CD4-positive, alpha-beta T cell treated with Interleukin-2 at 100 ng/mL for 4 hours (primary cell): ENCODE results near the gene XXYLT1.
"Not testable (repeated sequence)": the region's sequence is repeated elsewhere in the genome, so short reads cannot be mapped to it uniquely, and the experiment has no call there.

Source experiments
- DNase-seq: peaks from one replicate; pipeline ENCODE4 v3.0.0-alpha.2; 2020; ENCODE audit warnings: low spot score

XXYLT1 gene

DNA sequence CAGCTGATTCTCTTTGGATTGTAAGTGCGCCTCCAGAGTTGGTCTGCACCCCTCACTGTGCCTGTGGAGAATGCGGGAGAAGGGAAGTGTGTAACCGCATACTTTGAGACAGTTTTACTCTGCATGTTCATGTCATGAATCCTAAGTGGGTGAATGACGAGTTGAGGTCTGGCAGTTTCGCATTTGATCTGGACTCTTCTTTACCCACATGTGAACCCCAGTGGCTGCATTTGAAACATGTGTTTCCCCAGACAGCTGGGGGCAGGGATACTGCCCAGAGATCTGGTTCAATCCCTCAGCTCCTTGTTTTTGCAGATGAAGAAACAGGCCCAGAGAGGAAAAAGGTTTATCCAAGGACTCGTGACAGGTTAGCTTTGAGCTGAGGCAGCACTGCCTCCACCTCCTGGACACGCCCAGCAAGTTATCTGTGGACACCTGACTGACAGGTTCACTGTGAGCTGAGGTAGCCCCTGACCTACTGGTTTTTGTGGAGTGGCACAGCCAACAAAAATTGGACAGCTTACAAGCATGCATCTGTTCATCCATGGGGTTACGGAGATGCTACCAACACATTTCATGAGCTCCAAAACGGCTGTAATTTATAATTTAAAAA lies 207.3 kb downstream of the XXYLT1 start:
- no peak for DNase-seq

DNA sequence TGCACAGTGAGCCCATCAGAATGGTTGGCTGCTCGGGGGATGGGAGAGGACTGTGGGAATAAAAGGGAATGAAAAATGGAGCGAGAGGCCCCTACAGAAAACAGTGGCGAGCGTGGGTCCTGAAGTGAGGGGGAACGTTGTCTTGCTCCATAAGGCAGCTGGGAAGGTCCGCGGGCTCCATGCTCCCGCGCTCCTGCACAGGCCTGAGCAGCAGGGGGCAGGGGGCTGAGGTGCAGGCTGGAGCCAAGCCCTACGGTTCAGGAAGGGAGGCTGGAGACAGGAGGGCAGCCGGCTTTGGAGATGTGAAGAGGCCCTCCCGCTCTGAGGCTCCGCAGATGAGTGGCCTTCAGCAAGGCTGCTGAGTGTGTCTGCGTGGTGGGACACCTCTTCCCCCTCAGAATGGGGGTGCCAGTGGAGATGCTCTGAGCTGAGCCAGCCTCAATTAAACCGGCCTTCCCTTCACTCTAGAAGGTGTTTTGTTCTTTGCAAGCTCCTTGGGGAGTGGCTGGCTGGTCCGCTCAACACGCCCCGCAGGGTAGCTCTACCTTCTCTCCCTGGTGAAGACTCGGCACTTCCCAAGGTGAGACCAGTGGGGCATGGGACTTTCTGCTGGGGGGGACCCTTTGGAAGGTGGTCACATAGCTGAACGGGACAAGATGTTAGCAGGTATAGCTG lies 208.0 kb downstream of the XXYLT1 start:
- DNase-seq: no peak

DNA sequence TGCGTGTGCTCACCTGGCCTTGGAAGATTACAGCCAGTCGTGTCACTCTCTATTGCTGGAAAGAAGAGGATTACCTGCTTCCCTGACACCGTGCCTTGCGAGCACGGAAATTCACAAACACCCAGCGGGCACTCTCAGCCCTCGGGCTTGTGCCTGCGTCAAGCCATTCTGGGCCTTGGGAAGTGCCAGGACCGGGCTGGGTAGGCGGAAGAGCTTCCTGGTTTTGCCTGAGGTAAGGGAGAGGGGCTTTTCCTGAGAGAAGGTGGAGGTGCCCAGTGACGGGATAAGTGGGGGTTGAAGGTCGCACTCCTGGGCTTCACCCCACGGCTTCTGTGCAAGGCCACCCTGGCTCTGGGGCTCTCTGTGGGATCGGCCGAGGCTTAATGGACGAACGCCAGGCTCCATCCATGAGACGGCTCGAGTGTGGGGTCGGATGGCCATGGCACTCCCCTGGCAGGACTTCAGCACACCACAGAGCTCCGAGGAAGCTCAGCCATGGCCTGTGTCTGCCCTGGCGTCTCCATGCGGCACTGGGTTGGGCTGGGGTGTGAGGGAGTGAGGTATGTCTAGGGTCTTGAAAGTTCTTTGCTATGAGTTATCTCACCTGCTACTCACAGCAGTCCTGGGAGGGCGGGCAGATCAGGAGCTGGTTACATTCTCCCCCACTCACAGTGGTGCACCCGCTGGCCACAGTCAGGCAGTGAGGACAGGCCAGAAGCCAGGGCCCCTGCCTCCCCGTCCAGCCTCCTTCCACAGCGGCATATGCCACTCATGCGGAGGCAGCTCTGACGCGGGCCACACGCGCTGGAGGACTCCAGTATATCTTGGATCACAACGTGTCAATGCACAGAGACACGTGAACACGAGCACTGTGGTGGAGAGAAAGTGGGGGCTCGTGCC lies 209.0 kb downstream of the XXYLT1 start:
- DNase-seq: no peak

DNA sequence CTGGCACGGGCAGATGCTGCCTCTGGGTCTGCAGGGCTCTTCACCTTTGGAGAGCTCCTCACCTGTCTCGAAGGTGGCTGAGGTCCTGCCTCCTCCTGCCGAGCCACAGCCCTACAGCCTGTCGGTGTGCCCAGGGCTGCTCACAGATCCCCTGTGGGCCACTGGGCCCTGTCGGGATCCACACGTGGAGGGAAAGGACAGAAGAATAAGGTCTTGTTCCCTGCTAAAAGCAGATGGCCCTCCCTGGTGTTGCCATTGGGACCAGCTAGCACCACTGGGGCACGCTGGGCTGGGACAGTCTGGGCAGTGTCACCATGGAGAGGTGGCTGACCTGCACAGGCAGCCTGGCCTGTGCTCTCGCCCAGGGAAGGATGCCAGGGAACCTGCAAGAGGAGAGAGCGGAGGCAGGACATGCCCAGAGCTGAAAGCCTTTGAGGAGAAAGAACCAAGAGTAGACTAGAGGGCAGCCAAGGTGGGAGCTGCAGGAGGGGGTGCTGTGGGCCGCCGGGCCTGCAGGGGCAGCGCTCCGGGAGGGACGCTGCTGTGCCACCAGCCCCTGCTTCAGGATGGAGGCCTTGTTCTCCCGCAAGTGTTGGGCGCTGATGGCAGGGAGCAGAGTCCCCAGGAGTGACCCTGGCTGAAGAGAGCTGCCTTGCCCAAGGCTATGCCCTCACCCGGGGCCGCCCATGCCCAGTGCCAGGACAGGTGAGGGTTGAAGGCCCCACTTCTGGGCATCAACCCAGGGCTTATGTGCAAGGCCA lies 210.2 kb downstream of the XXYLT1 start:
- no peak for DNase-seq

DNA sequence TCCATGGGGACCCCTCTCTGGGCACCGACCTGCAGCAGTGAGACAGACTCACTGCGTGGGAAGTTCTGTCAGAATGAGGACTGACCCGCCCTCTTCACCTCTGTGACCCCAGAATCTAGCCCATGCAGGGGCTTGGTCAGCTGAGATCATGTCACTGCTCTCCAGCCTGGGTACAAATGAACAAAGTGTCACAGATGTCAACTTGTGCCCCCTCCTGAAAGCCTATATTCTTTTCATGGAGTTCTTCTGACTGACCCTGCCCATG lies 210.8 kb downstream of the XXYLT1 start:
- no peak for DNase-seq

DNA sequence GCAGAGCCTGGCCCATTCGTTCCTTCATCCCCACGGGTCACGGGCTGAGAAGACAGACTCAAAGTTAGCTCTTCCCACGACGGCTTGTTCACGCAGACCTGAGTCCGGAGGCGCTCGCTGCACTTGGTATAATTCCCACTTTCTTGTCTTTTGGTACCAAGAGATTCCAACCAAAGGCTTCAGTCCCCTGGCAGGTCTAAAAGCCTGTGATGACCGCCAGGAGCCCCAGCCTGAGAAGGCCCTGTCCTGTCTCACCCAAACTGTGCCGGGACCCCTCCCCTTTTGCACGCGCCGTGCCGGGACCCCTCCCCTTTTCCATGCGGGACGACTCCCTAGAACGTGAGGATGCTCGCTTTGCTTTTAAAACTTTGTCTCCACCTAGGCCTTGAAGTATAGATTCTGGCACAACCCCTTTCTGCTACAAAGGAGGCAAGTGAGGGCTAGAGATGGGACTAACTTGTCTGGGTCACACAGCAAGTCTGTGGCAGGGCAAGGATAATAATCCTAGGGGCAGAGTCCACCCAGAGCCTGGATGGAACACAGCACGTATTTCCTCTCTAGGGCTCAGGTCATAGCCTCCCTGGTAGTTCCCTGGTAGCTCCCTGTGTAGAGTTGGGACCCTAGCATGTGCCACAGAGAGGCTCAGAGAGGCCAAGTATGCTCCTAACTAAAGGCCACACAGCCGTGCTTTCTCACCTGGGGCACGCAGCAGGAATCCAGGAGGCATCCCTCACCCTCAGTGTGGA lies 211.3 kb downstream of the XXYLT1 start:
- DNase-seq: no peak

DNA sequence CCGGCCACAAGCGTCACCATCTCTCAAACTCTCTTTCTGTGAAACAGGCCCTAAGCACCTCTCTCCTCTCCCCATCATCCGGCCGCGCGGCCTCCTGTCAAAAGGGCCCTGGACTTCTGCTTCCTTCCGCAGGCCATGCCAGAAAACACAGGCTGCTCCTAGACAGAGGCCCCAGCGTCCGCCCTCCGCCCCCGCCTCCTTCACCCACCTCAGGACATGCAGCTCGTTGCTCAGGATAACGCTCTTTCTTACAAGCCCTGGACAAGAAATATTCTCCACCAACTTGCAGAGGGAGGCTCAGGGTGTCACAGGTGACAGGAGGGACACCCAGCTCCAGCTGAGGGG lies 212.0 kb downstream of the XXYLT1 start:
- no peak for DNase-seq

DNA sequence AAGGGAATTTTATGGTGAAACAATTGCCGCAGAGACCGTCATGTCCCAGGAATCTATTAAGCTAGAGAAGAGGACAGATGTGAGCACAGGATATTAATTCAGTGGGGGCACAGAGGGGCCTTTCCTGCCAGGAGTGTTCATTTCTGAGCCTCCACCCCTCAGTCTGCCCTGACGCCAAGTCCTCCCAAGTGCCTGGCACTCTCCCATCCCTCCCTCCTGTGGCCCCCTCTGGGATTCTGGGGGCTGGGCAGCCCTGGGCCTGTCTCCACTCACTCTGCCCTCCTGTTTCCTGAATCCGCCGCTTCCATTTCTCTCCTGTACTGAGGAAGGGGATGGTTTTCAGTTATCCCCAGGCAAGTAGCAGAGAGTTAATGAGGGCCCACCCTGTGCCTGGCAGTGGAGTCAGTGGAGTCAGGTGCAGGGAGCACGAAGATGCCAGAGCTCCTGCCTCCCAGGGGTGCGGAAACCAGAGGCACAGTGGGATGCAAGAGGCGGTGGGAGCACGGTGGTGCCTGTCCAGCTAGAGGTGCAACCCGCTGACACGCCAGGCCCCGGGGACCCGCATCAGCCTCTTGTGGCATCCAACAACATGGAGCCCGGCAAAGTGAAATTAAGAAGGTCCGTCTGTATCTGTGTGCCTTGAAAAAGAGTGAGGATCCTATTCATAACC lies 212.5 kb downstream of the XXYLT1 start:
- no peak for DNase-seq

DNA sequence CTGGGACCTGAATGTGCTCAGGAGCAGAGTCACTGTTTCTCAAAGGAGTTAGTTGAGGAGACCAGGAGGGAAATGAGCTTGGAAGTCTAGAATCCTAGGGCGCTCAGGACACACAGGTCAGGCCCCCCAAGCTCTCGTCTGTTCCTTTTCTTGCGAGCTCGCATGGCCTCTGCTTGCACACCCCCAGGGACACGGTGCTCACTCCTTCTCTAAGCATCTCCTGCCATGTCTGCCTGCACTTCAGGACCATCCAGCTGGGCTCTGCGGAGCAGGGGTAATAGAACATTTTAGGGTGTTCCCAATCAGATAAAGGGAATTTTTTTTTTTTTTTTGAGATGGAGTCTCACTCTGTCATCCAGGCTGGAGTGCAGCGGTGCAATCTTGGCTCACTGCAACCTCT lies 213.2 kb downstream of the XXYLT1 start:
- no peak for DNase-seq

DNA sequence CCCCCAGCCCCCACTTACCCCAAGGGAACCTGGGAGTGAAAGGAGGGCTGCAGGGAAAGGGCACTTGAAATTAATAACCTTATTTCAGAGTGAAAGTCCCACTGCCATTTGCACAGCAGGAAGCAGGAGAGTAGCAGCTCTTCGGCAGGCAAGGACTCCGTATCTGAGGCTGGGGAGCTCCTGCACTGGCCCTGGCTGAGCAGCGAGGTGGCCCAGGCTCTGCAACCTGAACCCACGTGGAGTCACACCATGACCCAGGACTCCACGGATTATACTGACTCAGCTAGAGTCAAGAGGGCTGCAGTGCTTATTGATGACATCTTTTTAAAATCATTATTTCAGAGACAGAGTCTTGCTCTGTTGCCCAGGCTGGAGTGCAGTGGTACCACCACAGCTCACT lies 214.5 kb downstream of the XXYLT1 start:
- no peak for DNase-seq

DNA sequence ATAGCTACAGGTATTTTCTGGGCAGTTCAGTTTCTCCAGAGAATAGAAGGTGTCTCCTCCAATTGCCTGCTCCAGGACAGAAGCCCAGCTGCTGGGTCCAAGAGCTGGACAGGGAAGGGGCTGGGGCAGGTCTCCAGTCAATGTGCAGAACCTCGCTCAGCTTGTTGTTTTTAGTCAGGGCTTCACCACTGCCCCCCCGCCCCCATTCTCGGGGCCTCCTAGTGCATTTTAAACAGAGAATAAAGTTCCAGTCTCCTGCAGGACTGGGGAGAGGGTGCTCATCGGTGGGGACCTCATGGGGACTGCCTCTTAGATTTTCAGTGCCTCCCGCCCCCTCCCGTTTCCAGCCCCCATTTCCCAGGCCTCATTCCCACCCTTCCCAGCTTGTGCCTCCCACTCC lies 216.6 kb downstream of the XXYLT1 start:
- no peak for DNase-seq

DNA sequence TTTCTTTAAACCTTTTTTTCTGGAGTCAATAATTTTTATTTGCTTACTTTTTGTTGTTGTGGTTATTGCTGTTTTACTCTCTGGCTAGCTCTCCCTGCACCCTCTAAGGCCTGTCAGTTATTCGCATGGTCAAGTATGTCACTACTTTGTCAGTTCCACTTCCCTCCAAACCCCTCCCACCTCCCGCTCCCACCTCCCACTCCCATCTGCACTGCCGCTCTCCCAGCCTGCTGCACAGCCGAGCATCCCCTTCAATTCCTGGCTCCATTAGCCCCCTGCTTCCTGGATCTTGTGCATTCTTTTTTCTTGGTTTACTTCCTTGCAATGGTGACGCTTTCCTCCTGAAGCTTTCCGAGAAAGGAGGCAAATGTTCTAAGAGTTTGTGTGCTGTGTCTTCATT lies 218.0 kb downstream of the XXYLT1 start:
- no peak for DNase-seq

DNA sequence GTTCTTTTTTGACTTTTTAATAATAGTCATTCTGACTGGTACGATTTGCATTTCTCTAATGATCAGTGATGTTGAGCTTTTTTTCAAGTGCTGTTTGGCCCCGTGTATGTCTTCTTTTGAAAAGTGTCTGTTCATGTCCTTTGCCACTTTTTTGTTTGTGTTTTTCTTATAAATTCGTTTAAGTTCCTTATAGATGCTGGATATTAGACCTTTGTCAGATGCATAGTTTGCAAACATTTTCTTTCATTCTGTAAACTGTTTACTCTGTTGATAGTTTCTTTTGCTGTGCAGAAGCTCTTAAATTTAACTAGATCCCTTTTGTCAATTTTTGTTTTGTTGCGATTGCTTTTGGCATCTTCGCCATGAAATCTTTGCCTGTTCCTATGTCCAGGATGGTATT lies 220.7 kb downstream of the XXYLT1 start:
- not testable (repeated sequence) for DNase-seq

DNA sequence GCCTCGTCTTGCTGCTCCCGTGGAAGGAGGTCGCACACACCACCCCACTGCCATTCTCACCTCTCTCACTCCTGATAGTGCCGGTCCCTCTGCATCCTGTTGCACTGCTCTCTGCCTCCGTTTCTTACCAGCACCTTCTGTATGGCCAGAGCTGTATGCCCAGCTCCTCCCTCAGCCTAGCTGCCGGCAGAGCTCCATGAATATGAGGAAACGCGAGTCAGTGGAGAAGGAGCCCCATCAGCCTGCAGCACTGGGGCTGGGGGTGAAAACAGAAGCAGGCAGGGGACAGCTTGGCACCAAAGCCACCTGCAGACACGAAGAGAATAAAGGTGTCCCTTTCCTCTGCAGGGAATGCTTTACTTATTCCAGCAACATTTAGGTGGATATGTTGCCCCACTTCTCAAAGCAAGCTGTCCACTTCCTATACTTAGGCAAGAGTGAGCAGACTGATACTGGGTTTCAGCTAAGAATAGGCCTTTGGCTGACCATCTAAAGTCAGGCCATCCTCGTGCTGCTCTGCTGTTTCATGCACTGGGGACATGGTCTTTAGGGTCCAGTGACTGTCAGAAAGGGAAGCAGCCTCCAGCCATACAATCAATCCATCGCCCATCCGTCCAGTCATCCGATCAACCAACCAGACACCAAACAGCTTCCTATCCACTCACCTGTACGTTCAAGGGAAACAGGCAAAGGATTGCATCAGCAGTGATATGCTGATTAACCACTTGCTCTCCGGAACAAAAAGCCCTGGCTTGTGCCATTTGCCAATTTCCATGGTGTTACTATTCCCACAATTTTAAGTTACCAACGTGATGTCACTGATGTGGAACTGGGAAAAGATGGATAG lies 222.7 kb downstream of the XXYLT1 start:
- DNase-seq: no peak

DNA sequence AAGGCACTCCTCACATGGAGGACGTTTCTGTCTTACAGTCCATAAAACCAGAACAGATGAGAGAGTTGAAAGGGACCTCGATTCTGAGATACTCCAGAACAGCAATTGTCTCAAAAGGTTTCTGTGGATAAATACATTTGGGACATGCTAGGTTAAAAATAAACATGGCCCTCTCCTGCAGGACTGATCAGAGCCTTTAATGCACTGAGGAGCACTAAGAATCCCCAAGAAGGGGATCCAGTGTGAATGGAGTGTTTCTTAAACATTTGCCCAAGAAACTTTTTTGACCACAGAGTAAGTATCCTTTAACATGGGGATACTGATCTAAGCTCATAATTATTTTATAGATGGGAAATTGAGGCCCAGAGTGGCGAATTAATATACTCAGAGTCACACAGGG lies 223.4 kb downstream of the XXYLT1 start:
- no peak for DNase-seq

DNA sequence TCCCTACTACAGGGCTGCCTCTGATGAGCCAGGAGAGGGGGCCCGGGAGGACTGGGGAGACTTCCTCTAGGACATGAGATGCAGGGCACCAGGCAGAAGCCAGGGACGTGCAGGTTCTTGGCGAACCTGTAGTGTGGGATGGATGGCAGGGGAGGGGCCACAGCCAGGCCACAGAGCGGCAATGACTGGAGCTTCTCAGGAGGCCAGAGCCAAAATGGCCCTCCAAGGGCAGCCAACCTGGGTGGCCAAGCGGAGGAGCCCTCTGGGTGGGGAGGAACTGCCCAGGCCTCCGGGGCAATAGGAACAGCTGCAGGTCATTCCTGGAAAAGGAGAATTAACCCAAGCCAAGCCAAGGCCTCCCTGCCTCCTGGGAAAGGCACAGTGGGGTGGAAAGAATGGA lies 224.5 kb downstream of the XXYLT1 start:
- no peak for DNase-seq

DNA sequence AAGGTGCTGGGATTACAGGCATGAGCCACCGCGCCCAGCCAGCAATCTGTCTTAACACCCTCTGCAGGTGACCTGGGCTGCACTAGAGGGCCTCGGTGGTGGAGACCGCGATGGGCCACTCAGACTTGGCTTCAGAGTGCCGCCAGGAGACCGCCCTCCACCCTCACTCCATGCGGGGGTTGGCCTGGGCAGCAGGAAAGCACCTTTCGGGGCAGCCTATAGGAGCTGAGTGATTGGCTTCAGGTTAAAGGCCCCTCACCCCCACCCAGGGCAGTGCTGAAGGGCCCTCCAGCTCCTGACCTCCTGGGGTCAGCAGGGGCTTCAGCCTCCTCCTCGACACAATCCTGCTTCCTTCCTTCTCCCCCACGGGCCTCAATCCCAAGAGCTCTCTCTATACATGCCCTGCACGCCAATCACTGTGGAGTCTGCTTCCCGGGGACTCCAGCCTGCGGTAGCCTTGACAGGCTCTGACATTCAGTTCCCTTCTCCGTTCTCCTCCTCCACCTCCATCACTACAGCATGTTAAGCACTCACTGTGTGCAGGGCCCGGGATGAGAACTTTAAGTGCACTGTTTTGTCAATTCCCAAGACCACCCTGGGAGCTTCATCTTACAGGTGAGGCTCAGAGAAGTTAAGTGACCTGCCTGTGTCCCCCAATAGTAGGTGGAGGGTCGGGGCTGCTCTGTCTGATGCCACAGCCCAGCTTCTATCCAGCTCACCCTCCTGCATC lies 225.3 kb downstream of the XXYLT1 start:
- DNase-seq: no peak

DNA sequence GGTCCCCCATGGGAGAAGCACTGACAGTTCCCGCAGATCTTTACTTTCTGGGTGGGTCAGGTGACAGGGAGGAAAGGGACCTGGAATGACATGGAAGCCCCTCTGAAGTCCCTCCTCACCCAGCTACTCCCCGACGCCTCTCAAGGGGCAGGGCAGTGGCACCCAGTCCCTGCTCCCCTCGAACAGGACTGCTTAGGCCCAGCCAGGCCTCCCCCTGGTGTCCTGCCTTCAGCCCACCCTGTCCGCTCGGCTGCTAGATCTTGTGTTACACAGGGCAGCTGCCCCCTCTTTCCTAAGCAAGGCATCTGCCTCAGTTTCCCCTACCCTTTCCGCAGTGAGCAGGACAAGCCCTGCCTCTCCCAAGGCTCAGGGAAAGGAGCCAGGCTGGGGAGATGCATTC lies 226.5 kb downstream of the XXYLT1 start:
- DNase-seq: no peak

DNA sequence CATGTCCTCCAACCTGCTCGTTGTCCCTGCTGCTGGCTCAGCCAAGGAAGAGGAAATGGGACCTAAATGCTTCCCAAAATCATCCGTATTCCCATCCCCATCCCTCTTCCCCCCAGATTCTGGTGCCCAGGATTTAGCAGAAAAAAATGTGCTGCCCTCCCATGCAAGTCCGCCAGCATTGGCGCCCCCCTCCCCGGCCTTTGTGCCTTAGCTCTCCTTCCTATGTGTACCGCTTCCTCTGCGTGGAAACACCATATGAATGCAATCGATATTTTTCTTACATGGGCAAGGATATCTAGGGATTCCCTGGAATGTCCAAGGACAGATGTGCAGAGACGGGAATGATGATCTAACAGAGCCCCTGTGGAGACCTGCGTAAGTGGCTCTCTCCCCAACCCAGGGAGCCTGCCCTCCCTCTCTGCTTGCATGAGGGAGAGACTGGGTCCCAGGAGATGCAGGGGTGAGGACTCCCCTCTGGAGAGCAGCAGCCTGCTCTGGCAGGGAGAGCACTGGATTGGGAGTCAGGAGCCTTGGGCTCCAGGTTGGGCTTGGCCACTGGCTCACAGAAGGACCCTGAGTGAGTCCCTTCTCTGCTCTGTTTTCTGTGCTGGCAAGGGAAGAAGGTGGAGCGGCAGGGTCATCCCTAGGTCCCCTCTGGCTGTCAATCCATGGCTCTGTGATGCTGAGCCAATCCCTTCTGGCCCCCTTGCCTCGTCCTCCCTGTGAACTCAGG lies 227.2 kb downstream of the XXYLT1 start:
- no peak for DNase-seq
